Measurements from ENCODE around the gene DLX2.

Gene DLX2

DNA sequence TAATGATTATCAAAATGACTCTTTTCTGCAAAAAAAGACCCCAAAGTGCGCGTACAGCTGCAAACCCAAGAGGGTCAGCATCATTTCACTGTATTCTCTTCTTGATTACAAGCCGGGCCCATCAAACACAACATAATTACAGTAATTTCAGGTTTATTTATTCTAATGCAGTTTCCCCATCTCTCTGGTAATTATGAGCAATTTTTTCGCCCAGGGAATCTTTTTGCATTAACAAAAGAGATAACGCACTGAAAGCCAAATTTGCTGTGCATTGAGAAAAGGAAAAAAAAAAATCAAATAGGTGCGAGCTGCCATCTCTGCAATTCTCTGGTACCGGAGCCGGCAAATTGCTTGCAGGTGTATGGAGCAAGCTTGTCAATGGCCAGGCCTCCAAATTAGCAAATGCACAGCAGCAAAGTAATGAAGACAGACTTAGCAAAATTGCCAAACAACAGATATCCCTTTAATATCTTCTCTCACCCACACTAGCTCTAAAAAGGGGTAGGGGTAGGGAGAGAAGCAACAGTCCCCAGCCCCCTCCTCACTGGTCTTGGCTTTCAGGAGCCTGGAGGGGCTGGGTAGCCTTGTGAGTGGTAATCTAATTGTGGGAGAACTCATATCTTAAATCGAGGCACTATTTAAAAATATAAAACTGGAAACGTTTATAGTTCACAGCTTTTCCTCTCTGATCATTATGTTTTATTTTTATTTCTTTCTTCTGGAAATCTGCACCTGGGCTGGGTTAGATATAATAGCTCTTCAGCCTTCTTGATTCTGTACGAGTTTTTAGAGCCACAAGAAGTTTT, 10.7 kb downstream of the DLX2 start (continued):
- TF ChIP-seq, protein P1, sequence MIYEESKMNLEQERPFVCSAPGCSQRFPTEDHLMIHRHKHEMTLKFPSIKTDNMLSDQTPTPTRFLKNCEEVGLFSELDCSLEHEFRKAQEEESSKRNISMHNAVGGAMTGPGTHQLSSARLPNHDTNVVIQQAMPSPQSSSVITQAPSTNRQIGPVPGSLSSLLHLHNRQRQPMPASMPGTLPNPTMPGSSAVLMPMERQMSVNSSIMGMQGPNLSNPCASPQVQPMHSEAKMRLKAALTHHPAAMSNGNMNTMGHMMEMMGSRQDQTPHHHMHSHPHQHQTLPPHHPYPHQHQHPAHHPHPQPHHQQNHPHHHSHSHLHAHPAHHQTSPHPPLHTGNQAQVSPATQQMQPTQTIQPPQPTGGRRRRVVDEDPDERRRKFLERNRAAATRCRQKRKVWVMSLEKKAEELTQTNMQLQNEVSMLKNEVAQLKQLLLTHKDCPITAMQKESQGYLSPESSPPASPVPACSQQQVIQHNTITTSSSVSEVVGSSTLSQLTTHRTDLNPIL (CRISPR knock-in tag; IDR thresholded peaks at IDR 0.05; ENCODE audit: low read depth), result no peak

DNA sequence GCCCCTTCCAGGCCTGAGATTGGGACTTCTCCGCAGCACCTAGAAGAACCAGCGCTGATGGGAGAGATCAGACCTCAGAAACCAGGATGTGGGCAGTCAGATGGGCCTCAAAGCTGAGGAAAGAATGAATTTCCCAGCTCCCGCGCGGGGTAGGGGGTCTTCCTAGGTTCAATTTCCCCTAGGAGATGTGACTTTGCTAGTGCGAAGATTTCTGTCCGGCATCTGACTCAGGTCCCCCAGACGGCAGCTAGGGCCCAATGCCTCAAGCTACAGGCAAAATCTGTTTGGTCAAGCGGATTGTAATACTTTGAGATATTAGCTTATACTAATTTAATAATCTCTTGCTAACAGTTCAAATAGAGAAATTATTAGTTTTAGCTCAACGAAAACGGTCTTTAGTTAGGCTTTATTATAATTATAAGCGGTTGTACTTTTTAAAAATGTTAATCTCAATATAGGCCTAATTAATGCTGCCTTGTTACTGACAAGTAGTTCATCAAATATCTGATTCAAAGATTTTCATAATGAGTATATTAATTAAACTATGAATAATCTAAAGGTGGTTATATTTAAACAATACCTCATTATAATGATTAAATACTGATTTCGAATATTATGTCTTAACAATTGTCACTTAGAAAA, 11.6 kb downstream of the DLX2 start:
- no peak for TF ChIP-seq TCF4 (CRISPR knock-in tag; IDR thresholded peaks at IDR 0.05; ENCODE audit: borderline replicate concordance)
- TF ChIP-seq ZFP30 (CRISPR knock-in tag; IDR thresholded peaks at IDR 0.05), result no peak
- TF ChIP-seq, protein P2, sequence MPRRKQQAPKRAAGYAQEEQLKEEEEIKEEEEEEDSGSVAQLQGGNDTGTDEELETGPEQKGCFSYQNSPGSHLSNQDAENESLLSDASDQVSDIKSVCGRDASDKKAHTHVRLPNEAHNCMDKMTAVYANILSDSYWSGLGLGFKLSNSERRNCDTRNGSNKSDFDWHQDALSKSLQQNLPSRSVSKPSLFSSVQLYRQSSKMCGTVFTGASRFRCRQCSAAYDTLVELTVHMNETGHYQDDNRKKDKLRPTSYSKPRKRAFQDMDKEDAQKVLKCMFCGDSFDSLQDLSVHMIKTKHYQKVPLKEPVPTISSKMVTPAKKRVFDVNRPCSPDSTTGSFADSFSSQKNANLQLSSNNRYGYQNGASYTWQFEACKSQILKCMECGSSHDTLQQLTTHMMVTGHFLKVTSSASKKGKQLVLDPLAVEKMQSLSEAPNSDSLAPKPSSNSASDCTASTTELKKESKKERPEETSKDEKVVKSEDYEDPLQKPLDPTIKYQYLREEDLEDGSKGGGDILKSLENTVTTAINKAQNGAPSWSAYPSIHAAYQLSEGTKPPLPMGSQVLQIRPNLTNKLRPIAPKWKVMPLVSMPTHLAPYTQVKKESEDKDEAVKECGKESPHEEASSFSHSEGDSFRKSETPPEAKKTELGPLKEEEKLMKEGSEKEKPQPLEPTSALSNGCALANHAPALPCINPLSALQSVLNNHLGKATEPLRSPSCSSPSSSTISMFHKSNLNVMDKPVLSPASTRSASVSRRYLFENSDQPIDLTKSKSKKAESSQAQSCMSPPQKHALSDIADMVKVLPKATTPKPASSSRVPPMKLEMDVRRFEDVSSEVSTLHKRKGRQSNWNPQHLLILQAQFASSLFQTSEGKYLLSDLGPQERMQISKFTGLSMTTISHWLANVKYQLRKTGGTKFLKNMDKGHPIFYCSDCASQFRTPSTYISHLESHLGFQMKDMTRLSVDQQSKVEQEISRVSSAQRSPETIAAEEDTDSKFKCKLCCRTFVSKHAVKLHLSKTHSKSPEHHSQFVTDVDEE (CRISPR knock-in tag; IDR thresholded peaks at IDR 0.05), result no peak
- TF ChIP-seq TOX (CRISPR knock-in tag; IDR thresholded peaks at IDR 0.05; ENCODE audit: borderline replicate concordance), result no peak
- TF ChIP-seq, protein P3, sequence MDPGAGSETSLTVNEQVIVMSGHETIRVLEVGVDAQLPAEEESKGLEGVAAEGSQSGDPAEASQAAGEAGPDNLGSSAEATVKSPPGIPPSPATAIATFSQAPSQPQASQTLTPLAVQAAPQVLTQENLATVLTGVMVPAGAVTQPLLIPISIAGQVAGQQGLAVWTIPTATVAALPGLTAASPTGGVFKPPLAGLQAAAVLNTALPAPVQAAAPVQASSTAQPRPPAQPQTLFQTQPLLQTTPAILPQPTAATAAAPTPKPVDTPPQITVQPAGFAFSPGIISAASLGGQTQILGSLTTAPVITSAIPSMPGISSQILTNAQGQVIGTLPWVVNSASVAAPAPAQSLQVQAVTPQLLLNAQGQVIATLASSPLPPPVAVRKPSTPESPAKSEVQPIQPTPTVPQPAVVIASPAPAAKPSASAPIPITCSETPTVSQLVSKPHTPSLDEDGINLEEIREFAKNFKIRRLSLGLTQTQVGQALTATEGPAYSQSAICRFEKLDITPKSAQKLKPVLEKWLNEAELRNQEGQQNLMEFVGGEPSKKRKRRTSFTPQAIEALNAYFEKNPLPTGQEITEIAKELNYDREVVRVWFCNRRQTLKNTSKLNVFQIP (CRISPR knock-in tag; IDR thresholded peaks at IDR 0.05; ENCODE audit: borderline replicate concordance, low read depth), result no peak
- TF ChIP-seq ZFP3 (CRISPR knock-in tag; IDR thresholded peaks at IDR 0.05), result no peak
- TF ChIP-seq BACH2 (CRISPR knock-in tag; IDR thresholded peaks at IDR 0.05; ENCODE audit: borderline replicate concordance), result no peak
- TF ChIP-seq, protein P4, sequence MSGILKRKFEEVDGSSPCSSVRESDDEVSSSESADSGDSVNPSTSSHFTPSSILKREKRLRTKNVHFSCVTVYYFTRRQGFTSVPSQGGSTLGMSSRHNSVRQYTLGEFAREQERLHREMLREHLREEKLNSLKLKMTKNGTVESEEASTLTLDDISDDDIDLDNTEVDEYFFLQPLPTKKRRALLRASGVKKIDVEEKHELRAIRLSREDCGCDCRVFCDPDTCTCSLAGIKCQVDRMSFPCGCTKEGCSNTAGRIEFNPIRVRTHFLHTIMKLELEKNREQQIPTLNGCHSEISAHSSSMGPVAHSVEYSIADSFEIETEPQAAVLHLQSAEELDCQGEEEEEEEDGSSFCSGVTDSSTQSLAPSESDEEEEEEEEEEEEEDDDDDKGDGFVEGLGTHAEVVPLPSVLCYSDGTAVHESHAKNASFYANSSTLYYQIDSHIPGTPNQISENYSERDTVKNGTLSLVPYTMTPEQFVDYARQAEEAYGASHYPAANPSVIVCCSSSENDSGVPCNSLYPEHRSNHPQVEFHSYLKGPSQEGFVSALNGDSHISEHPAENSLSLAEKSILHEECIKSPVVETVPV (CRISPR knock-in tag; IDR thresholded peaks at IDR 0.05), result no peak
- ATAC-seq, result no peak

DNA sequence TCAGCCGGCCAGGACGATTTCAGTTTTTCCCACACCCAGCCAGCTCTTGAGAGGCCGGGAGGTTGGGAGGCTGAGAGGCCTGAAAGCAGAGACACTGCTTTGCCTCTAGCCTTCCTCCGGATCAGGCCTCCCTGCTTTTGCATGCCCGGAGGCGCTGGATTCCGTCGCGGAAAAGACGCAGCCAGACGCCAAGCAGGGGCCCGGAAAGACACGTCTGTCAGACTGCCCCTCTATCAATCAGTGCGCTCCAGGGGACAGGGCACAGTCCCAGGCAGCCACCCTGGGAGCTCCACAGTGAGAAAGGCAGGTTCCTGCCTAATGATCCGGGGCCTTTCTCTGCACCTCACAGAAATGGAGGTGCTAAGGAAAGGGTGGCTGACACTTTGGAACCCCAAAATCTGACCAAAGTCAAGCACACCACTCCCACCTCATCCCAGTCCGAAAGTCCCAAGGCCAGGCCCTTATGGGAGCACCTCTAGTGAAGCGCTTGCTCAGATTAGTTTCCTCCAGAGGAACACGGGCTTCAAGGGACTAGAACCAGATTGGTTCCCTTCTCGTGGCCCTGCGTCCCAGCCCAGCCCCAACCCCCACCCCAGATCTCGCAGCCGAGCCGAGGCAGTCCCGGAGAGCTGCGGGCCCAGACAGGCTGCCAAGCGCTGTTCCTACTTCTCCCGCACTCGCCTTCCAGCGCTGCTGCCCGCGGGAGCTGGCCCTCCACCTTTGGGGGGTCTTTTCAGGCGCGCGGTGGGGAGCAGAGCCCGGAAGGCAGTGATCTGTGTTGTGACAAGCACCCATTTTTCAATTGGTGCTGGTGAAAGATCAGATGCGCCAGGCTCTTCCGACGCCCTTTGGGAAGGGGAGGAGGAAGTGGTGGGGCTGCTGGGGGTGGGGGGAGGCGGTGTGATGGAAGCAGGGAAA, 12.4 kb downstream of the DLX2 start:
- ATAC-seq, result no peak
- TF ChIP-seq ZC3H10 (CRISPR knock-in tag; IDR thresholded peaks at IDR 0.05), result no peak

DNA sequence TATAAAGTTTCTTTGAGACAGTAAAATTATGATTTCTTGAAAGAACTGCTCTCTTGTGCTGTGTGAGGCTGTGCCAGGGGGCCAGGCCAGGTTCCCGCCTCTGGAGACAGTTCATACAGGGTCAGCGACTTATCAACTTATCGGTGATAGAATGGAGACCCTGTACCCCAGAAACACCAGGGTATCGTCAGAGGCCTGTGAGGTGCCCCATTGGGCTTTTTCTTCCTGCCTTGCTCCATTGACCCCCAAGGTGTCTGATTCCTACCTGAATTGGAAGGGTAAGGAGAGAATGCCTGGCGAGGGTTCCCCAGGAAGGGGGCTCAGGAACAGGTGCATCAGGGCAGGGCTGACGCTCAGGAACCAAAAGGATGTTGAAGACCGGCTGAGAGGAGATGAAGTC, 13.1 kb downstream of the DLX2 start:
- ATAC-seq, result no peak
- TF ChIP-seq ZC3H10 (CRISPR knock-in tag; IDR thresholded peaks at IDR 0.05) (no peak), PPARA (CRISPR knock-in tag; IDR thresholded peaks at IDR 0.05; ENCODE audit: borderline replicate concordance) (no peak), ESRRG (CRISPR knock-in tag; IDR thresholded peaks at IDR 0.05) (no peak), CSDC2 (CRISPR knock-in tag; IDR thresholded peaks at IDR 0.05) (no peak), ARNTL (CRISPR knock-in tag; IDR thresholded peaks at IDR 0.05; ENCODE audit: borderline replicate concordance, low read depth) (no peak), RARB (CRISPR knock-in tag; IDR thresholded peaks at IDR 0.05) (no peak), OSR1 (CRISPR knock-in tag; IDR thresholded peaks at IDR 0.05) (no peak), GLIS3 (CRISPR knock-in tag; IDR thresholded peaks at IDR 0.05) (no peak), ISL1 (CRISPR knock-in tag; IDR thresholded peaks at IDR 0.05) (no peak), TCF4 (CRISPR knock-in tag; IDR thresholded peaks at IDR 0.05; ENCODE audit: borderline replicate concordance) (no peak), ZNF565 (CRISPR knock-in tag; conservative IDR thresholded peaks at IDR 0.05; ENCODE audit: low read depth) (no peak), BACH2 (CRISPR knock-in tag; IDR thresholded peaks at IDR 0.05; ENCODE audit: borderline replicate concordance) (no peak), TOX (CRISPR knock-in tag; IDR thresholded peaks at IDR 0.05; ENCODE audit: borderline replicate concordance) (no peak)
- TF ChIP-seq, protein P3 (CRISPR knock-in tag; IDR thresholded peaks at IDR 0.05; ENCODE audit: borderline replicate concordance, low read depth), result no peak
- TF ChIP-seq, protein P5, sequence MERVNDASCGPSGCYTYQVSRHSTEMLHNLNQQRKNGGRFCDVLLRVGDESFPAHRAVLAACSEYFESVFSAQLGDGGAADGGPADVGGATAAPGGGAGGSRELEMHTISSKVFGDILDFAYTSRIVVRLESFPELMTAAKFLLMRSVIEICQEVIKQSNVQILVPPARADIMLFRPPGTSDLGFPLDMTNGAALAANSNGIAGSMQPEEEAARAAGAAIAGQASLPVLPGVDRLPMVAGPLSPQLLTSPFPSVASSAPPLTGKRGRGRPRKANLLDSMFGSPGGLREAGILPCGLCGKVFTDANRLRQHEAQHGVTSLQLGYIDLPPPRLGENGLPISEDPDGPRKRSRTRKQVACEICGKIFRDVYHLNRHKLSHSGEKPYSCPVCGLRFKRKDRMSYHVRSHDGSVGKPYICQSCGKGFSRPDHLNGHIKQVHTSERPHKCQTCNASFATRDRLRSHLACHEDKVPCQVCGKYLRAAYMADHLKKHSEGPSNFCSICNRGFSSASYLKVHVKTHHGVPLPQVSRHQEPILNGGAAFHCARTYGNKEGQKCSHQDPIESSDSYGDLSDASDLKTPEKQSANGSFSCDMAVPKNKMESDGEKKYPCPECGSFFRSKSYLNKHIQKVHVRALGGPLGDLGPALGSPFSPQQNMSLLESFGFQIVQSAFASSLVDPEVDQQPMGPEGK (CRISPR knock-in tag; IDR thresholded peaks at IDR 0.05; ENCODE audit: borderline replicate concordance), result no peak
- TF ChIP-seq, protein P4 (CRISPR knock-in tag; IDR thresholded peaks at IDR 0.05), result no peak
